ENCODE results near the gene ZNF541. TPM values are rescaled to one million over a fixed set of nuclear protein-coding genes. Genes with fewer than 3 reads are reported as not detected.

Gene ZNF541
- total and polyA plus RNA-seq, 2 experiments from 2014 or later, result 0.26 to 0.42 TPM

- TF ChIP-seq ZNF462 (CRISPR knock-in tag; IDR thresholded peaks at IDR 0.05), result no peak
- no peak for TF ChIP-seq NANOG (IDR thresholded peaks at IDR 0.05; ENCODE audit: borderline replicate concordance)
Observed at GRCh38 chr19:47569331-47569730, 3.6 kb downstream of the ZNF541 start (continued).

- no peak overlapping the region for H3K27ac Mint-ChIP-seq
- TF ChIP-seq NANOG (IDR thresholded peaks at IDR 0.05; ENCODE audit: borderline replicate concordance), result no peak
- no peak for TF ChIP-seq EZH2phosphoT487 (IDR thresholded peaks at IDR 0.05; ENCODE audit: unreplicated experiment)
- Histone ChIP-seq H3K36me3 (ENCODE audit: insufficient read depth) (no peaks in the 10 kb centered on the region), H3K4me1 (ENCODE audit: insufficient read depth) (peaks cover 14% of the 10 kb centered on the region), H3K79me2 (replicated peaks; ENCODE audit: insufficient read depth) (no peaks in the 10 kb centered on the region), H2AFZ (no peak overlapping the region), H3K4me3 (no peak overlapping the region), H3F3A (replicated peaks; ENCODE audit: low read depth) (no peaks in the 10 kb centered on the region), H3K9me2 (ENCODE audit: insufficient read depth) (no peaks in the 10 kb centered on the region), H3K27ac (ENCODE audit: low read depth) (no peak overlapping the region), H4K20me1 (replicated peaks; ENCODE audit: insufficient read depth) (no peaks in the 10 kb centered on the region), H3K27me3 (ENCODE audit: insufficient read depth) (no peaks in the 10 kb centered on the region), H3K4me2 (no peak overlapping the region)
- no peaks in the 10 kb centered on the region for H3K36me3 Mint-ChIP-seq (ENCODE audit: low read depth)
- ATAC-seq (no peak), DNase-seq (ENCODE audit: low spot score) (no peak)
- peaks cover 10% of the 10 kb centered on the region for H3K27me3 Mint-ChIP-seq (ENCODE audit: insufficient read depth, low read depth, poor library complexity)
- no peaks in the 10 kb centered on the region for H3K9me3 Mint-ChIP-seq
- H3K4me3 Mint-ChIP-seq, result no peak overlapping the region
- peaks cover 8% of the 10 kb centered on the region; the same call in 2 of the 3 replicates for H3K4me1 Mint-ChIP-seq
Observed at GRCh38 chr19:47564081-47564480, 8.9 kb downstream of the ZNF541 start.

- Mint-ChIP-seq H3K9me3 (no peaks in the 10 kb centered on the region), H3K4me1 (peaks cover 8% of the 10 kb centered on the region; the same call in 2 of the 3 replicates), H3K27me3 (ENCODE audit: insufficient read depth, low read depth, poor library complexity) (peaks cover 6% of the 10 kb centered on the region), H3K27ac (no peak overlapping the region), H3K4me3 (no peak overlapping the region), H3K36me3 (ENCODE audit: low read depth) (no peaks in the 10 kb centered on the region)
- H3K9me2 ChIP-seq (ENCODE audit: insufficient read depth), result no peaks in the 10 kb centered on the region
- no peaks in the 10 kb centered on the region for H3K79me2 ChIP-seq (replicated peaks; ENCODE audit: insufficient read depth)
- no peaks in the 10 kb centered on the region for H3K36me3 ChIP-seq (ENCODE audit: insufficient read depth)
- no peak overlapping the region for H3K27ac ChIP-seq (ENCODE audit: low read depth)
- no peaks in the 10 kb centered on the region for H4K20me1 ChIP-seq (replicated peaks; ENCODE audit: insufficient read depth)
- peak overlapping the region; percentile 72 for H2AFZ ChIP-seq
- no peak for DNase-seq (ENCODE audit: low spot score)
- H3F3A ChIP-seq (replicated peaks; ENCODE audit: low read depth), result no peaks in the 10 kb centered on the region
- H3K27me3 ChIP-seq (ENCODE audit: insufficient read depth), result no peaks in the 10 kb centered on the region
- H3K4me1 ChIP-seq (ENCODE audit: insufficient read depth), result peaks cover 14% of the 10 kb centered on the region
- ATAC-seq, result peak; percentile 50; the same call in 2 of the 3 replicates
- no peak overlapping the region for H3K4me2 ChIP-seq
- no peak overlapping the region for H3K4me3 ChIP-seq
- TF ChIP-seq JUNB (IDR thresholded peaks at IDR 0.05; ENCODE audit: unreplicated experiment) (no peak), REST (IDR thresholded peaks at IDR 0.05; ENCODE audit: unreplicated experiment) (no peak), ZNF331 (CRISPR knock-in tag; IDR thresholded peaks at IDR 0.05; ENCODE audit: low read depth) (no peak), EZH2phosphoT487 (IDR thresholded peaks at IDR 0.05; ENCODE audit: unreplicated experiment) (no peak), POLR2AphosphoS5 (IDR thresholded peaks at IDR 0.05; ENCODE audit: low read depth) (no peak), ZNF114 (CRISPR knock-in tag; IDR thresholded peaks at IDR 0.05) (no peak), CREB1 (CRISPR knock-in tag; IDR thresholded peaks at IDR 0.05; ENCODE audit: low read depth) (no peak)
Observed at GRCh38 chr19:47561440-47562057, 11.4 kb downstream of the ZNF541 start.

All from GM23338 (cell line).